Measurements from ENCODE around the gene FMR1NB.

Gene FMR1NB

DNA sequence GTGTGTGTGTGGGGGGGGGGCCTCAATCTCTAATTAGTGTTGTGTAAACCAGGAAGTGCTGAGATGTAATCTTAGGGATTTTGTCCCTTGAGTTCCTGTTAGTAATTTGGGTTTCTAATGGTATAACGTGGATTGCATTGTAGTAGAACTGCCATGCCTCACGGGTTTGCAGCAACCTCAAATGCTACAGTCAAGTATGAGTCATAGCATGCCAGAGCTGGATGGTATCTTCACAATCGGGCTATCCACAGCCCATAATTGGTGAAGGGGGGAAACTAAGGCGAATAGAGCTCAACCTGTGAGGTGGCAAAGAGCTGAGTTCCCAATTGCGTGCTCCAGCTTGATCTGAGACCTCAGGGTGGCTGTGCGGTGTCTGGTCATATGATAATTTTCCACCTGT, 2.2 kb upstream of the FMR1NB start:
- in situ Hi-C loops (cut with HindIII; ENCODE audit: low pct_ligation_motif_present, low sequenced_read_pairs), result no loop called here
- DNase-seq, result no peak

DNA sequence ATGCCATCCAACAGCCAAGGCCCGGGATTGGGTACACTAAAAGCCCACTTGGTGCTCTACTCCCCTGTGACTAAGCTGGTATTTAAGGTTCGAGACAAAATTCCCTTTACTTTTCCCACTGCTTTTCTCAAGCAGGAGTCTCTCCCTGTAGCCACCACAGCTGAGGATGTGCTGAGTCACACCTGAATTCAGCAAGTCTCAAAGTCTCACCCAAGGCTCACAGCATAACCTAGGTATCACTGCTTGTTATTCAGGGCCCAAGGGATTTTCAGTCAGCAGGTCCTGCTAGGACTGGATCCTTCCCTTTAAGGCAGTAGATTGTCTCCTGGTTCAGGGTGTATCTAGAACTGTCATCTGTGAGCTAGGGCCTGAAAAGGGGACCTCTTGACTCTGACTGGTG, 39.2 kb downstream of the FMR1NB start:
- no peak overlapping the region for H3K4me3 ChIP-seq (ENCODE audit: low read depth, low read length)
- no peaks in the 10 kb centered on the region for H3K36me3 ChIP-seq (replicated peaks)
- DNase-seq, result no peak
- in situ Hi-C loops (cut with HindIII; ENCODE audit: low pct_ligation_motif_present, low sequenced_read_pairs), result no loop called here
- no peak overlapping the region for H3K27ac ChIP-seq
- no peak for TF ChIP-seq CTCF (IDR thresholded peaks at IDR 0.05; ENCODE audit: low read depth, low read length, missing control alignments)
- H3K27me3 ChIP-seq (replicated peaks), result no peaks in the 10 kb centered on the region

More for the DNA sequence above, 2.2 kb upstream of the FMR1NB start:
- H3K4me3 ChIP-seq (ENCODE audit: low read depth, low read length), result no peak overlapping the region
- no peaks in the 10 kb centered on the region for H3K27me3 ChIP-seq (replicated peaks)
- no peak for TF ChIP-seq CTCF (IDR thresholded peaks at IDR 0.05; ENCODE audit: low read depth, low read length, missing control alignments)
- no peaks in the 10 kb centered on the region for H3K36me3 ChIP-seq (replicated peaks)
- no peak overlapping the region for H3K27ac ChIP-seq

GRCh38 chrX:148024425-148025148, 43.5 kb downstream of the FMR1NB start:
- H3K4me3 ChIP-seq (ENCODE audit: low read depth, low read length), result no peak overlapping the region
- no peak overlapping the region for H3K27ac ChIP-seq
- in situ Hi-C loops (cut with HindIII; ENCODE audit: low pct_ligation_motif_present, low sequenced_read_pairs), result no loop called here
- no peak for DNase-seq
- no peaks in the 10 kb centered on the region for H3K27me3 ChIP-seq (replicated peaks)
- no peak for TF ChIP-seq CTCF (IDR thresholded peaks at IDR 0.05; ENCODE audit: low read depth, low read length, missing control alignments)
- H3K36me3 ChIP-seq (replicated peaks), result no peaks in the 10 kb centered on the region

DNA sequence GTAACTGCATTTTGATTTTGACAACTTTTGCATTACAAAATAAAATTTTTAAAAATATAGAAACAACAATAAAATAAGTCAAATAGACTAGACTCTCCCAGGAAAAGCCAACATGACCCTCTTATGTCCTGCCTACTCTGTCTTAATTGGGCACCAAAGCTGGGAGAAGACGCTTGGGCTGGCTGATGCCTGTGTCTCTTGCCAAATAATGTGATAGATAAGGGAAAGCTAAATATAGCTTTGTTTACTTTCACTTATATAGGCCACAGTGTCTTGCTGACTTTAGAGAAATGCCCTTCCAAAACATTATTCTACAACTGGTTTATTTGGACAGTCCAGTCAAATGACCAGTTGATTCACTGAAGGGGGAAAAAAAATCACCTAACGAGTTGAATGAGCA, 54.2 kb downstream of the FMR1NB start:
- Histone ChIP-seq H3K4me3 (ENCODE audit: low read depth, low read length) (no peak overlapping the region), H3K27ac (no peak overlapping the region), H3K27me3 (replicated peaks) (no peaks in the 10 kb centered on the region), H3K36me3 (replicated peaks) (no peaks in the 10 kb centered on the region)
- DNase-seq, result no peak
- no peak for TF ChIP-seq CTCF (IDR thresholded peaks at IDR 0.05; ENCODE audit: low read depth, low read length, missing control alignments)
- in situ Hi-C loops (cut with HindIII; ENCODE audit: low pct_ligation_motif_present, low sequenced_read_pairs), result no loop called here

GRCh38 chrX:148037020-148037419, 55.9 kb downstream of the FMR1NB start:
- in situ Hi-C loops (cut with HindIII; ENCODE audit: low pct_ligation_motif_present, low sequenced_read_pairs), result no loop called here
- no peaks in the 10 kb centered on the region for H3K27me3 ChIP-seq (replicated peaks)
- TF ChIP-seq CTCF (IDR thresholded peaks at IDR 0.05; ENCODE audit: low read depth, low read length, missing control alignments), result no peak
- no peaks in the 10 kb centered on the region for H3K36me3 ChIP-seq (replicated peaks)
- H3K27ac ChIP-seq, result no peak overlapping the region
- DNase-seq, result no peak
- no peak overlapping the region for H3K4me3 ChIP-seq (ENCODE audit: low read depth, low read length)

Data from brain microvascular endothelial cell (primary cell).